ENCODE measurements around the gene SOX11. TPM values are rescaled to one million over a fixed set of nuclear protein-coding genes. Genes with fewer than 3 reads are reported as not detected.

The SOX11 gene
- total RNA-seq, 1 donor from 2014 or later = 19.2 TPM

DNA sequence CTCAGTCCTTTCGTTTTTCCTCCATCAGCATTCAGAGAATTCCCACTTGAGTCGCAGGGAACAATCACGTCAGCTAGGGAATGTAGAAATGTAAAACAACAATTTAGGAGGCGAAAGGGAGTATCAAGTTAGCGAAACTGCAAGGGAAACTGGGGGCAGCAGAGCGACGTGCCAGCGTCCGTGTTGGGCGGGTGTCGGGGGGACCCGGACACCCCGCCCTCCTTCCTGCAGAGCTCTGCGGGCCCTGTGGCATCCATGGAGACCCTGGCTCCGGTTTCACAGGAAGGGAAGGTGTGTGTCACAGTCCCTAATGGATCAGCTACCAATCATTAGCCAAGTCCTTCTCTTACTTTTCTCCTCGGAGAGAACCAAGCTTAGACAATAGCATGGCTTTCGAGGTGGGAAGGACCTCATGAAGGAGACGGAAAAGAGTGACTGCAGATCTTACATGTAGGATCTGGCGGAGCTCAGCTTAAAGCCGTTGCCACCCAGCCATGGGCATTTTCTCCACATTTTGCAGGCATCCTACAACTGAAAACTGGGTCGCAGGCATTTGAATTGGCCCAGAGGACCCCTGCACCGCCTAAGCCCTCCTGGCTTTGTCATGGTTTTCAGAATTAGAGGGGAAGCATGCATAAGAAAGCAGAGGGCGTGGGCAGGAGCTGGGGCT is 33.7 kb downstream of the SOX11 start:
- Mint-ChIP-seq H3K4me3 (ENCODE audit: unreplicated experiment) (peak overlapping the region; percentile 52), H3K9me3 (ENCODE audit: unreplicated experiment) (peaks cover 2% of the 10 kb centered on the region), H3K27me3 (ENCODE audit: low read depth, unreplicated experiment) (no peaks in the 10 kb centered on the region), H3K27ac (ENCODE audit: unreplicated experiment) (peak overlapping the region; percentile 59), H3K36me3 (ENCODE audit: low read depth, unreplicated experiment) (no peaks in the 10 kb centered on the region), H3K4me1 (ENCODE audit: low read depth, unreplicated experiment) (peaks cover 9% of the 10 kb centered on the region)
- no peaks in the 10 kb centered on the region for H3K79me2 ChIP-seq (ENCODE audit: insufficient read depth, low read length)
- no peaks in the 10 kb centered on the region for H3K36me3 ChIP-seq (ENCODE audit: insufficient read depth, low read length)
- no peak for FAIRE-seq
- H3K27ac ChIP-seq (ENCODE audit: low read depth, low read length) = peak overlapping the region; percentile 31
- H3K9me3 ChIP-seq (ENCODE audit: insufficient read depth, low read depth, low read length) = no peaks in the 10 kb centered on the region
- peak overlapping the region; percentile 61 for H3K4me3 ChIP-seq (ENCODE audit: insufficient read depth, low read depth, low read length)
- no peaks in the 10 kb centered on the region for H3K27me3 ChIP-seq (ENCODE audit: insufficient read depth, low read length)
- DNase-seq (ENCODE audit: low read depth) = peak; percentile 65
- H4K20me1 ChIP-seq (ENCODE audit: insufficient read depth, low read length) = no peaks in the 10 kb centered on the region
- H2AFZ ChIP-seq (ENCODE audit: low read depth, low read length) = peak overlapping the region; percentile 96
- no peak for TF ChIP-seq EZH2 (IDR thresholded peaks at IDR 0.05; ENCODE audit: insufficient read depth, low read length)
- TF ChIP-seq, protein P1, sequence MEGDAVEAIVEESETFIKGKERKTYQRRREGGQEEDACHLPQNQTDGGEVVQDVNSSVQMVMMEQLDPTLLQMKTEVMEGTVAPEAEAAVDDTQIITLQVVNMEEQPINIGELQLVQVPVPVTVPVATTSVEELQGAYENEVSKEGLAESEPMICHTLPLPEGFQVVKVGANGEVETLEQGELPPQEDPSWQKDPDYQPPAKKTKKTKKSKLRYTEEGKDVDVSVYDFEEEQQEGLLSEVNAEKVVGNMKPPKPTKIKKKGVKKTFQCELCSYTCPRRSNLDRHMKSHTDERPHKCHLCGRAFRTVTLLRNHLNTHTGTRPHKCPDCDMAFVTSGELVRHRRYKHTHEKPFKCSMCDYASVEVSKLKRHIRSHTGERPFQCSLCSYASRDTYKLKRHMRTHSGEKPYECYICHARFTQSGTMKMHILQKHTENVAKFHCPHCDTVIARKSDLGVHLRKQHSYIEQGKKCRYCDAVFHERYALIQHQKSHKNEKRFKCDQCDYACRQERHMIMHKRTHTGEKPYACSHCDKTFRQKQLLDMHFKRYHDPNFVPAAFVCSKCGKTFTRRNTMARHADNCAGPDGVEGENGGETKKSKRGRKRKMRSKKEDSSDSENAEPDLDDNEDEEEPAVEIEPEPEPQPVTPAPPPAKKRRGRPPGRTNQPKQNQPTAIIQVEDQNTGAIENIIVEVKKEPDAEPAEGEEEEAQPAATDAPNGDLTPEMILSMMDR (IDR thresholded peaks at IDR 0.05; ENCODE audit: insufficient read depth, low read depth, low read length) = no peak
- H3K4me2 ChIP-seq (ENCODE audit: low read length) = peak overlapping the region; percentile 91
- peaks cover 11% of the 10 kb centered on the region for H3K4me1 ChIP-seq (ENCODE audit: insufficient read depth, low read length)
- peak overlapping the region; percentile 62 for H3K9ac ChIP-seq (ENCODE audit: low read length)

DNA sequence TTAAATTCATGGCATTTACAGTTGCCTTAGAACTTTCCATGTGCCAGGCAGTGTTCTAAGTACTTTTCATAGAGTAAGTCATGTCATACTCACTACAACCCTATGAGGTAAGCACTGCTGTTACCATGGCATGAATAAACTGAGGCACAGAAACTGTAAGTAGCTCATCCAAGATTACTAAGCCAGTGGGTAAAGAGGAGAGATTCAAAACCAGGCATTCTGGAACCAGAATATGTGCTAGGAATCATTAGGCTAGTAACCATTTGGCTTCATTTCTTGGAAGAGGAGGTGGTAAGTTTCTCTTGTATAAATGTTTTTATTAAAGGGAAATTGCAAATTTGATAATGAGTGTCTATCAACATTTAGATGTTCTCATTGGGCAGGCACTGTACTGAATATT is 35.1 kb downstream of the SOX11 start:
- FAIRE-seq (no peak), DNase-seq (ENCODE audit: low read depth) (no peak)
- H3K27me3 ChIP-seq (ENCODE audit: insufficient read depth, low read length) = no peaks in the 10 kb centered on the region
- Mint-ChIP-seq H3K4me1 (ENCODE audit: low read depth, unreplicated experiment) (peaks cover 9% of the 10 kb centered on the region), H3K4me3 (ENCODE audit: unreplicated experiment) (no peak overlapping the region), H3K9me3 (ENCODE audit: unreplicated experiment) (no peaks in the 10 kb centered on the region), H3K27ac (ENCODE audit: unreplicated experiment) (no peak overlapping the region), H3K36me3 (ENCODE audit: low read depth, unreplicated experiment) (no peaks in the 10 kb centered on the region), H3K27me3 (ENCODE audit: low read depth, unreplicated experiment) (no peaks in the 10 kb centered on the region)
- no peak overlapping the region for H2AFZ ChIP-seq (ENCODE audit: low read depth, low read length)
- no peaks in the 10 kb centered on the region for H3K9me3 ChIP-seq (ENCODE audit: insufficient read depth, low read depth, low read length)
- no peaks in the 10 kb centered on the region for H3K36me3 ChIP-seq (ENCODE audit: insufficient read depth, low read length)
- no peaks in the 10 kb centered on the region for H3K79me2 ChIP-seq (ENCODE audit: insufficient read depth, low read length)
- no peak overlapping the region for H3K4me3 ChIP-seq (ENCODE audit: insufficient read depth, low read depth, low read length)
- H3K4me2 ChIP-seq (ENCODE audit: low read length) = no peak overlapping the region
- no peak overlapping the region for H3K9ac ChIP-seq (ENCODE audit: low read length)
- TF ChIP-seq EZH2 (IDR thresholded peaks at IDR 0.05; ENCODE audit: insufficient read depth, low read length) = no peak
- TF ChIP-seq, protein P1 (IDR thresholded peaks at IDR 0.05; ENCODE audit: insufficient read depth, low read depth, low read length) = no peak
- peaks cover 11% of the 10 kb centered on the region for H3K4me1 ChIP-seq (ENCODE audit: insufficient read depth, low read length)
- no peaks in the 10 kb centered on the region for H4K20me1 ChIP-seq (ENCODE audit: insufficient read depth, low read length)
- no peak overlapping the region for H3K27ac ChIP-seq (ENCODE audit: low read depth, low read length)

DNA sequence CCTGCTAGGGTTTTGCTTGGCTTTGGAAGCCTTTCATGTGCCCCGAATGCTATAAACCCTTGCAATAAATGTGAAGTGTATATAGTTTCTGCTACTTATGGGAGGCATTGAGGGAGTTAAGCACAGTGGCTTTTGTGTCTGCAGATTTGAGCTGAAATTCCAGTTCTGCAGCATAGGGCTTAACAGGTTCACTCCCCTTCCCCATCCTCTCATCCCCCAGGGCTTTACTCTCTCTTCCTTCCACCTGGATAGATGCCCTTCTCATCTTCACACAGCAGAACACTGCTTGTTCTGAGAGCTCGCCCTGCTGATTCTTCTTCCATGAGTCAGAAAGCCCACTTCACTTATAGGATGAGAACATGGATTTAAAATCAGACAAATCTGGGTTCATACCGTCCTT is 37.2 kb downstream of the SOX11 start:
- DNase-seq (ENCODE audit: low read depth) (no peak), FAIRE-seq (no peak)
- peaks cover 9% of the 10 kb centered on the region for H3K4me1 Mint-ChIP-seq (ENCODE audit: low read depth, unreplicated experiment)
- no peaks in the 10 kb centered on the region for H3K27me3 Mint-ChIP-seq (ENCODE audit: low read depth, unreplicated experiment)
- H2AFZ ChIP-seq (ENCODE audit: low read depth, low read length) = no peak overlapping the region
- no peak overlapping the region for H3K4me2 ChIP-seq (ENCODE audit: low read length)
- H3K9me3 Mint-ChIP-seq (ENCODE audit: unreplicated experiment) = peaks cover 4% of the 10 kb centered on the region
- no peak for TF ChIP-seq EZH2 (IDR thresholded peaks at IDR 0.05; ENCODE audit: insufficient read depth, low read length)
- TF ChIP-seq, protein P1 (IDR thresholded peaks at IDR 0.05; ENCODE audit: insufficient read depth, low read depth, low read length) = no peak
- H3K79me2 ChIP-seq (ENCODE audit: insufficient read depth, low read length) = no peaks in the 10 kb centered on the region
- H3K27ac ChIP-seq (ENCODE audit: low read depth, low read length) = no peak overlapping the region
- H4K20me1 ChIP-seq (ENCODE audit: insufficient read depth, low read length) = no peaks in the 10 kb centered on the region
- H3K27ac Mint-ChIP-seq (ENCODE audit: unreplicated experiment) = no peak overlapping the region
- no peaks in the 10 kb centered on the region for H3K36me3 ChIP-seq (ENCODE audit: insufficient read depth, low read length)
- no peaks in the 10 kb centered on the region for H3K36me3 Mint-ChIP-seq (ENCODE audit: low read depth, unreplicated experiment)
- H3K9me3 ChIP-seq (ENCODE audit: insufficient read depth, low read depth, low read length) = no peaks in the 10 kb centered on the region
- peaks cover 11% of the 10 kb centered on the region for H3K4me1 ChIP-seq (ENCODE audit: insufficient read depth, low read length)
- no peak overlapping the region for H3K4me3 Mint-ChIP-seq (ENCODE audit: unreplicated experiment)
- no peak overlapping the region for H3K4me3 ChIP-seq (ENCODE audit: insufficient read depth, low read depth, low read length)
- no peaks in the 10 kb centered on the region for H3K27me3 ChIP-seq (ENCODE audit: insufficient read depth, low read length)
- no peak overlapping the region for H3K9ac ChIP-seq (ENCODE audit: low read length)
